GM21515 (cell line): ENCODE data around the gene CIB4.

ENCODE experiments used
- ATAC-seq: cut with Tn5 transposase; IDR thresholded peaks from one replicate; pipeline ENCODE4 v1.9.1; 2021; ENCODE audit not compliant: unreplicated experiment

The CIB4 gene

GRCh38 chr2:26584191-26584590, 57.0 kb downstream of the CIB4 start:
- no peak for ATAC-seq

- no peak for ATAC-seq
Observed at GRCh38 chr2:26583381-26583911, 57.7 kb downstream of the CIB4 start.

- ATAC-seq: no peak
Observed at GRCh38 chr2:26582890-26583289, 58.3 kb downstream of the CIB4 start.

GRCh38 chr2:26581991-26582842, 58.9 kb downstream of the CIB4 start:
- no peak for ATAC-seq

GRCh38 chr2:26581266-26581990, 59.7 kb downstream of the CIB4 start:
- no peak for ATAC-seq

- no peak for ATAC-seq
Observed at GRCh38 chr2:26580751-26581150, 60.4 kb downstream of the CIB4 start.

- no peak for ATAC-seq
Observed at GRCh38 chr2:26580151-26580550, 61.0 kb downstream of the CIB4 start.

GRCh38 chr2:26579723-26580040, 61.5 kb downstream of the CIB4 start:
- ATAC-seq: no peak

GRCh38 chr2:26579025-26579722, 62.0 kb downstream of the CIB4 start:
- no peak for ATAC-seq

- ATAC-seq: no peak
Observed at GRCh38 chr2:26578581-26578980, 62.6 kb downstream of the CIB4 start.

- ATAC-seq: no peak
Observed at GRCh38 chr2:26578113-26578458, 63.1 kb downstream of the CIB4 start.

GRCh38 chr2:26577442-26578112, 63.6 kb downstream of the CIB4 start:
- no peak for ATAC-seq

- no peak for ATAC-seq
Observed at GRCh38 chr2:26576565-26577441, 64.4 kb downstream of the CIB4 start.

- ATAC-seq: no peak
Observed at GRCh38 chr2:26575836-26576564, 65.2 kb downstream of the CIB4 start.

GRCh38 chr2:26574900-26575560, 66.1 kb downstream of the CIB4 start:
- ATAC-seq: no peak

GRCh38 chr2:26574066-26574899, 66.9 kb downstream of the CIB4 start:
- no peak for ATAC-seq

- ATAC-seq: no peak
Observed at GRCh38 chr2:26573241-26573925, 67.8 kb downstream of the CIB4 start.

GRCh38 chr2:26572591-26572990, 68.6 kb downstream of the CIB4 start:
- ATAC-seq: no peak
